ENCODE data around the gene ZNF652.

The ZNF652 gene

GRCh38 chr17:49260011-49260816 lies 101.8 kb downstream of the ZNF652 start:
- peak; percentile 86 for DNase-seq

DNA sequence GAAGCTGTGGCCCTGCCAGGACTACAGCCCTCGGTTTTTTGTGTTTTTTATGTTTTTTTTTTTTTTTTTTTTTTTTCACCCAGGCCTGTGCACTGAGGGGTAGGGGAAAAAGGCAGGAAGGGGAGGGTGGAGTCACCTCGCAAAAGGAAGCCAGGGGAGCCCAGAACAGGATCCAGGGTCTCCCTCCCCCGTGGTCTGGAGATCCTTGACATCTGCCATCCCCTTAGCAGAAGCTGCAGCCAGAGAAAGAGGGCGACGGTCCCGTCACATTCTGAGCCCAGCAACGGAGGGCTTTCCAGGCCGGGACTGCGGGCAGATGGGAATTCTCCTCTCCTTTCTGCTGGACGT lies 102.4 kb downstream of the ZNF652 start:
- DNase-seq = peak; percentile 34

DNA sequence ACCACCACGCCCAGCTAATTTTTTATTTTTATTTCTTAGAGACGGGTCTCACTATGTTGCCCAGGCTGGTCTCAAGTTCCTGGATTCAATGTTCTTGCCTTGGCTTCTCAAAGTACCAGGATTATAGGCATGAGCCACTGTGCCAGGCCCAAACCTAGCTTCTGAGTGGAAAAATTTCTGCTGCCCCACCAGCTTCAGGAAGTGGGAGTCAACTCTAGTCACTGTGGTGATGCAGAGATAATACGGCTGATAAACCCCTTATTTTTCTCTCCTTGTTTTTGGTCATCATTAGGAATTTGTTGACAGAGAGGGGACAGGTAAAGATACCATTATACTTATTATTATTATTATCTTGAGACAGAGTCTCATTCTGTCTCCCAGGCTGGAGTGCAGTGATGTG lies 103.7 kb downstream of the ZNF652 start:
- peak; percentile 54 for DNase-seq

DNA sequence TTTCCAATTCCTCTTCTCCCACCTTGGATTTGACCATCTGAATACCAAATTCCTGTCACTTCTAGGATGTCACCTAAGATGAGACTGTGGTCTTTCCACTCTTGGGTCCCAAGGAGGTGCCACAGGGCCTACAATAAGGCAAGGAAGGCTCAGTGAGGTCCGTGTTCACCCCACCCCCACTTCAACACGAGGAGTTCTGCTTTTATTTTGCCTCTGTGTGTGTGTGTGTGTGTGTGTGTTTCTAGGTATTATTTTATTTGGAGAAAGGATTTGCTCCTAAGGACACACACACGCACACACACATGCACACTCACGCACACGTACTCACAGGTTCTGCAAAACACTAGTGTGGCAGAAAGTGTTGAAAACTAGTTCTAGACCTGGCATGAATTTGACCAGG lies 106.9 kb downstream of the ZNF652 start:
- DNase-seq = peak; percentile 39

DNA sequence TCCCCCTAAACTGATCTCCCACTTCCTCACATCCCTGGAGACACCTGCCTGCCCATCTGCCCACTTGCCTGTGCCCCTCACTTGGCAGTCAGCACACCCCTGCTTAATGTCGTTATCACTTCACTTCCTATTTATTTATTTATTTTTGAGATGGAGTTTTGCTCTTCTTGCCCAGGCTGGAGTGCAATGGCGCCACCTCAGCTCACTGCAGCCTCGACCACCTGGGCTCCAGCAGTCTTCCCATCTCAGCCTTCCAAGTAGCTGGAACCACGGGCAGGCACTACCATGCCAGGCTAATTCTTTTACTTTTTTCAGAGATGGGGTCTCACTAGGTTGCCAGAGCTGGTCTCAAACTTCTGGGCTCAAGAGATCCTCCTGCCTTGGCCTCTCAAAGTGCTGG lies 108.0 kb downstream of the ZNF652 start:
- no peak for DNase-seq

DNA sequence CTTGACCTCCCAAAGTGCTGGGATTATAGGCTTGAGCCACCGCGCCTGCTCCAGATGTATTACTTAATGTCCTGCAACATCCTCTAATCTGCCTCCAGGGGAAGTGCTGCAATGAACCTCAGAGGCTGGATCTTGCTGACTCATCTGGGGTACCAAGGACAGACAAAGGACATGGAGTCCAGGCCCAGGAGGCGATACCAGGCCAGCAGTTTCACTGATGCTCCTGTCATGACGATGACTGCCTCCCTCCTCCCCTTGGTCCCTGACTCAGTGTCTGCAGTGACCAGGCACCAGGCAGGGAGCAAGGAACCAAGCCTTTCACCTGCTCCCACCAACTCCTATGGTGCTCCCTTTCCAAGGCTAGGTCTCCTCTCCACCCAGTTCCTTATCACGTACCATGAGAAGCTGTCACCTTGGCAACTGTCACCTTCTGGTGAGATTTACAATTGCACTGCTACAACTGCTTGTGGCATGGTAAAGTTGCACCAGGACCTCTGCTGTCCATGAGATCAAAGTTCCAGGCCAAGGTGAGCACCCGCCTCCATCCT lies 109.8 kb downstream of the ZNF652 start:
- DNase-seq = peak; percentile 76

DNA sequence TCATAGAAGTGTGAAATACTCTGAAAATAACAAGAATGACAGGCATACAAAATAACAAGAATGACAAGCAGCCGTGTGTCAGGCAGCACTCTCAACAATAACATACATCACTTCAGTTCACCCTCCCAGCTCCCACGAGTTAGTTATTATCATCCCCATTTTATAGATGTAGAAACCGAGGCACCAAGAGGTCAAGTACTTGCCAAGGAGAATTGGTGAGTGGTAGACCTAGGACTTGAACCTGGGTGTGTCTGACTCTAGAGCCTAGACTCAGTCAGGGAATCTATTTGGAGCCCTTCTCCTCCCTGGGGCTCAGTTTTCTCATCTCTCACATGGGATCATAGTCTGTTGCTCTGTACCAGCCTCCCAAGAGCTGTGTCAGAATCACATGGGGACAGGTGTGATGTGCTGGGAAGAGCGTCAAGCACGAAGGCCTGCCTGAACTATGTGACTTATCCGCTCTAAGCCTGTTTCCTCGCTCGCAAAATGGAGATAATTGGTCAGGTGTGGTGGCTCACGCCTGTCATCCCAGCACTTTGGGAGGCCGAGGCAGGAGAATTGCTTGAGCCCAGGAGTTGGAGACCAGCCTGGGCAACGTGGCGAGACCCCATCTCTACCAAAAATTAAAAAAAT lies 112.0 kb downstream of the ZNF652 start:
- DNase-seq = no peak

GRCh38 chr17:49249292-49249794 lies 112.7 kb downstream of the ZNF652 start:
- peak; percentile 98 for DNase-seq

- DNase-seq = peak; percentile 57
Observed at GRCh38 chr17:49247944-49248343, 114.1 kb downstream of the ZNF652 start.

- no peak for DNase-seq
Observed at GRCh38 chr17:49244839-49245238, 117.2 kb downstream of the ZNF652 start.
